Astrocyte (in vitro differentiated cells and primary cell): ENCODE data around the gene TDRD12.

Source experiments
- CTCF ChIP-seq: IDR thresholded peaks from 2 replicates; pipeline ENCODE4 v1.5.1; 2011; ENCODE audit warnings: low read depth, mild to moderate bottlenecking, inconsistent platforms, low read length, moderate library complexity; ENCODE audit not compliant: insufficient read depth
- EZH2 ChIP-seq: IDR thresholded peaks from 2 replicates; pipeline ENCODE4 v1.6.1; 2012; ENCODE audit warnings: mild to moderate bottlenecking, low read length, inconsistent platforms; ENCODE audit not compliant: insufficient read depth

DNA sequence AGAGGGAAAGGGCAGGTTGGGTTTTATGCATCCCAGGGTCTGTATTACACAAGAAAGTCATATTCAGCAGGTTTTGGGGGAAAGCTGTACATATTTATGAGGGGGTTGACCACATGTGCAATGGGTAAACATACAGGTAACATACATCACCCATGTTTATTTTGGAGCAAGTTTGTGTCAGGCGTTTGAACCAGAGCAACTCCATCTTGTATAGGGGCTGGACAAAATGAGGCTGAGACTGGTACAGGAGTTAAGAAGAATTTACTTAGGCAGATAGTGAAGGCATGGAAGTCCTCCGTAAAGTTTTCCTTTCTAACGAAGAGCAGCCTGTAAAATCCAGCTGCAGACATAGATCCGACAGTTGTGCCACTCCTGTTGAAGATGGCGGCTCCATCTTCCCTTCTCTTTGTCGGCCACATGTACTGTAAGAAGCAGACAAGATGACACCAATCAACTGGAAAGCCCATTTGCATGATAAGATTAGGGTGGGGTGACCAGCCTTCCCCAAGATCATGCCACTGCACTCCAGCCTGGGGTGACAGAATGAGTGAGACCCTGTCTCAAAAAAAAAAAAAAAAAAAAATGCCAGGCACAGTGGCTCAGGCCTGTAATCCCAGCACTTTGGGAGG is 32.6 kb upstream of the TDRD12 start:
- TF ChIP-seq CTCF (no peak), EZH2 (no peak)
